ENCODE results near the gene SALL2. TPM values are rescaled to one million over a fixed set of nuclear protein-coding genes. Genes with fewer than 3 reads are reported as not detected.

Gene SALL2
- total and polyA plus RNA-seq, 12 donors = 3.2 to 20.6 (median 6.9) TPM

Other genes with a start within 250 kb of the SALL2 start
- 1 to 10 TPM in 4 of 9 donors, under 1 TPM in 3, not detected in 2; 0.11 to 1.6 (median 1.1) TPM for gene RPGRIP1, start 246.3 kb downstream of the SALL2 start, total RNA-seq
- gene RPGRIP1, start 246.3 kb downstream of the SALL2 start, polyA plus RNA-seq = under 1 TPM in 2 of 3 donors, not detected in 1; 0.10 to 0.24 TPM
- gene SUPT16H, start 142.3 kb downstream of the SALL2 start, total RNA-seq = 10 to 100 TPM; 39.2 to 76.4 (median 48.5) TPM
- gene SUPT16H, start 142.3 kb downstream of the SALL2 start, polyA plus RNA-seq = 10 to 100 TPM; 45.8 to 69.8 (median 50.4) TPM
- gene CHD8, start 70.2 kb downstream of the SALL2 start, total RNA-seq = 10 to 100 TPM; 48.6 to 71.8 (median 59.6) TPM
- gene CHD8, start 70.2 kb downstream of the SALL2 start, polyA plus RNA-seq = 10 to 100 TPM; 43.0 to 53.1 (median 51.6) TPM
- gene RAB2B, start 49.4 kb downstream of the SALL2 start, total RNA-seq = 10 to 100 TPM; 16.8 to 50.6 (median 30.1) TPM
- gene RAB2B, start 49.4 kb downstream of the SALL2 start, polyA plus RNA-seq = 10 to 100 TPM; 14.0 to 49.1 (median 23.9) TPM
- 10 to 100 TPM; 31.5 to 91.5 (median 49.9) TPM for gene TOX4, start 49.2 kb downstream of the SALL2 start, total RNA-seq
- gene TOX4, start 49.2 kb downstream of the SALL2 start, polyA plus RNA-seq = 10 to 100 TPM; 15.5 to 74.8 (median 21.6) TPM
- gene METTL3, start 15.0 kb downstream of the SALL2 start, total RNA-seq = 10 to 100 TPM; 30.2 to 81.6 (median 45.6) TPM
- 10 to 100 TPM; 34.4 to 75.5 (median 55.5) TPM for gene METTL3, start 15.0 kb downstream of the SALL2 start, polyA plus RNA-seq
- not detected for gene OR10G3, start 53.7 kb upstream of the SALL2 start, total RNA-seq
- not detected for gene OR10G3, start 53.7 kb upstream of the SALL2 start, polyA plus RNA-seq
- gene OR10G2, start 108.6 kb upstream of the SALL2 start, total RNA-seq = not detected
- gene OR10G2, start 108.6 kb upstream of the SALL2 start, polyA plus RNA-seq = not detected
- gene OR4E2, start 127.5 kb upstream of the SALL2 start, total RNA-seq = not detected
- gene OR4E2, start 127.5 kb upstream of the SALL2 start, polyA plus RNA-seq = not detected
- gene OR4E1, start 147.5 kb upstream of the SALL2 start, total RNA-seq = not detected
- gene OR4E1, start 147.5 kb upstream of the SALL2 start, polyA plus RNA-seq = not detected

Measured in adrenal gland (tissue), 12 donors.